ENCODE results near the gene AIFM2. TPM values are rescaled to one million over a fixed set of nuclear protein-coding genes. Genes with fewer than 3 reads are reported as not detected.

AIFM2 gene
- polyA plus RNA-seq, 3 donors: 0.28 to 2.1 (median 0.41) TPM

- H3K36me3 Mint-ChIP-seq: peaks cover 23 to 41% of the 10 kb centered on the region in 2 donors
- H3K27ac ChIP-seq (ENCODE audit: low read depth in 1 of 2, low read length in 2 of 2): no peak overlapping the region
- no peak overlapping the region for H2AFZ ChIP-seq (ENCODE audit: insufficient read depth, low read depth, low read length, poor library complexity, severe bottlenecking)
- no peaks in the 10 kb centered on the region for H3K9me3 ChIP-seq (replicated peaks in 1 of 2; ENCODE audit: control insufficient read depth in 1 of 2, insufficient read depth in 1 of 2, low read length in 2 of 2)
- WGBS (ENCODE audit: insufficient coverage): 90% methylated on average over 2 of the region's 10 CpGs
- peak overlapping the region in 1 of 7 donors; percentile 57 for H3K27ac Mint-ChIP-seq
- no peak overlapping the region for H3K4me3 ChIP-seq (replicated peaks in 1 of 3; ENCODE audit: low read depth in 2 of 3, low read length in 3 of 3)
- intact Hi-C loops (cut with micrococcal nuclease): loop anchor here in 1 of 2 donors (10.0 kb wide), 1 partner anchor 262 kb away; the partner anchor contains the start of gene EIF4EBP2
- no peak overlapping the region for H3K9ac ChIP-seq (ENCODE audit: insufficient read depth, low read length, poor library complexity, severe bottlenecking)
- H3K4me1 ChIP-seq (ENCODE audit: control insufficient read depth in 1 of 2, insufficient read depth in 2 of 2, low read length in 2 of 2): peaks cover 15 to 29% of the 10 kb centered on the region in 2 donors
- H3K4me3 Mint-ChIP-seq: no peak overlapping the region
- peaks cover 17% of the 10 kb centered on the region for H3K4me1 Mint-ChIP-seq
- no peak overlapping the region for H3K4me2 ChIP-seq (replicated peaks; ENCODE audit: extremely low read depth, low read length, poor library complexity, severe bottlenecking)
- peaks cover 0 to 3% (median 1%) of the 10 kb centered on the region in 3 donors for H3K27me3 Mint-ChIP-seq (ENCODE audit: low read depth in 3 of 3)
- H4K20me1 ChIP-seq (ENCODE audit: insufficient read depth, low read length): peaks cover 23% of the 10 kb centered on the region
- no peaks in the 10 kb centered on the region for H3K27me3 ChIP-seq (ENCODE audit: control insufficient read depth in 2 of 2, insufficient read depth in 2 of 2, low read length in 2 of 2)
- TF ChIP-seq, protein P1, sequence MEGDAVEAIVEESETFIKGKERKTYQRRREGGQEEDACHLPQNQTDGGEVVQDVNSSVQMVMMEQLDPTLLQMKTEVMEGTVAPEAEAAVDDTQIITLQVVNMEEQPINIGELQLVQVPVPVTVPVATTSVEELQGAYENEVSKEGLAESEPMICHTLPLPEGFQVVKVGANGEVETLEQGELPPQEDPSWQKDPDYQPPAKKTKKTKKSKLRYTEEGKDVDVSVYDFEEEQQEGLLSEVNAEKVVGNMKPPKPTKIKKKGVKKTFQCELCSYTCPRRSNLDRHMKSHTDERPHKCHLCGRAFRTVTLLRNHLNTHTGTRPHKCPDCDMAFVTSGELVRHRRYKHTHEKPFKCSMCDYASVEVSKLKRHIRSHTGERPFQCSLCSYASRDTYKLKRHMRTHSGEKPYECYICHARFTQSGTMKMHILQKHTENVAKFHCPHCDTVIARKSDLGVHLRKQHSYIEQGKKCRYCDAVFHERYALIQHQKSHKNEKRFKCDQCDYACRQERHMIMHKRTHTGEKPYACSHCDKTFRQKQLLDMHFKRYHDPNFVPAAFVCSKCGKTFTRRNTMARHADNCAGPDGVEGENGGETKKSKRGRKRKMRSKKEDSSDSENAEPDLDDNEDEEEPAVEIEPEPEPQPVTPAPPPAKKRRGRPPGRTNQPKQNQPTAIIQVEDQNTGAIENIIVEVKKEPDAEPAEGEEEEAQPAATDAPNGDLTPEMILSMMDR (IDR thresholded peaks at IDR 0.05): no peak
- H3K36me3 ChIP-seq (replicated peaks in 1 of 2; ENCODE audit: control insufficient read depth in 1 of 2, insufficient read depth in 2 of 2, low read length in 2 of 2): peaks cover 3 to 20% of the 10 kb centered on the region in 2 donors
- H3K9me3 Mint-ChIP-seq: no peaks in the 10 kb centered on the region
- no peak for DNase-seq
- peaks cover 16% of the 10 kb centered on the region for H3K79me2 ChIP-seq (ENCODE audit: insufficient read depth, low read length)
These were observed 9.9 kb upstream of the AIFM2 start for GRCh38 chr10:70142555-70142954.

GRCh38 chr10:70140297-70140696, 7.7 kb upstream of the AIFM2 start:
- H3K4me2 ChIP-seq (replicated peaks; ENCODE audit: extremely low read depth, low read length, poor library complexity, severe bottlenecking): no peak overlapping the region
- H3K4me3 ChIP-seq (replicated peaks in 1 of 3; ENCODE audit: low read depth in 2 of 3, low read length in 3 of 3): no peak overlapping the region
- no peak for DNase-seq
- no peaks in the 10 kb centered on the region for H3K27me3 ChIP-seq (ENCODE audit: control insufficient read depth in 2 of 2, insufficient read depth in 2 of 2, low read length in 2 of 2)
- Mint-ChIP-seq H3K9me3 (no peaks in the 10 kb centered on the region), H3K36me3 (peaks cover 26 to 41% of the 10 kb centered on the region in 2 donors), H3K4me3 (no peak overlapping the region), H3K4me1 (peaks cover 12% of the 10 kb centered on the region), H3K27me3 (ENCODE audit: low read depth in 3 of 3) (peaks cover 0 to 3% (median 3%) of the 10 kb centered on the region in 3 donors), H3K27ac (no peak overlapping the region)
- H3K27ac ChIP-seq (ENCODE audit: low read depth in 1 of 2, low read length in 2 of 2): no peak overlapping the region
- WGBS (ENCODE audit: insufficient coverage): 100% methylated on average over 2 of the region's 5 CpGs
- peaks cover 14% of the 10 kb centered on the region for H3K79me2 ChIP-seq (ENCODE audit: insufficient read depth, low read length)
- peaks cover 19% of the 10 kb centered on the region for H4K20me1 ChIP-seq (ENCODE audit: insufficient read depth, low read length)
- TF ChIP-seq, protein P1 (IDR thresholded peaks at IDR 0.05): no peak
- intact Hi-C loops (cut with micrococcal nuclease): loop anchor here in 1 of 2 donors (10.0 kb wide), 1 partner anchor 265 kb away; the partner anchor contains the start of gene EIF4EBP2
- no peak overlapping the region for H3K9ac ChIP-seq (ENCODE audit: insufficient read depth, low read length, poor library complexity, severe bottlenecking)
- H3K36me3 ChIP-seq (replicated peaks in 1 of 2; ENCODE audit: control insufficient read depth in 1 of 2, insufficient read depth in 2 of 2, low read length in 2 of 2): peaks cover 3 to 20% of the 10 kb centered on the region in 2 donors
- H3K9me3 ChIP-seq (replicated peaks in 1 of 2; ENCODE audit: control insufficient read depth in 1 of 2, insufficient read depth in 1 of 2, low read length in 2 of 2): no peaks in the 10 kb centered on the region
- no peak overlapping the region for H2AFZ ChIP-seq (ENCODE audit: insufficient read depth, low read depth, low read length, poor library complexity, severe bottlenecking)
- peaks cover 7 to 9% of the 10 kb centered on the region in 2 donors for H3K4me1 ChIP-seq (ENCODE audit: control insufficient read depth in 1 of 2, insufficient read depth in 2 of 2, low read length in 2 of 2)
